GM15510 (cell line): Measurements from ENCODE around the gene TMEM163.

Experiments used
- POLR2A ChIP-seq: IDR thresholded peaks from 3 replicates; pipeline ENCODE4 v1.6.1; 2011; ENCODE audit warnings: borderline replicate concordance; ENCODE audit not compliant: insufficient read length; ENCODE audit errors: extremely low read depth

Gene TMEM163

DNA sequence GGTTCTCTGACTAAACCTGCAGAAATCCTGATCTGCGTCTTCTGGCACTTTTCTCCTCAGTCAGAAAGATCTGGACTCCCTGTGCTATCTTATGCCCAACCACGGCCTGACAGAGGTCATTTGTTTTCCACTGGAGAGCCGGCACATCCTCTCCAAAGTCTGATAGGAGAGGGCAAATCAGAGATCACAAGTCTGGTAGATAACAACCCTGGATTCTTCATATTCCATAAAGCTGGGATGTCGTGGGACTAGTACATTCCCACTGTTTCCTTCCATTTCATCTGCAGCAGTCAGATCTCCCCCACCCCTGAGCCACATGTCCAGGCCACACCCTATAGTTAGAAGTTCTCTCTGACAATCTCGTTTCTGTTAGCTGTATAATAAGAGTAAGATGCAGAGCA lies 308.0 kb downstream of the TMEM163 start:
- TF ChIP-seq POLR2A, result no peak

- no peak for TF ChIP-seq POLR2A
Observed at GRCh38 chr2:134410006-134410405, 308.8 kb downstream of the TMEM163 start.

DNA sequence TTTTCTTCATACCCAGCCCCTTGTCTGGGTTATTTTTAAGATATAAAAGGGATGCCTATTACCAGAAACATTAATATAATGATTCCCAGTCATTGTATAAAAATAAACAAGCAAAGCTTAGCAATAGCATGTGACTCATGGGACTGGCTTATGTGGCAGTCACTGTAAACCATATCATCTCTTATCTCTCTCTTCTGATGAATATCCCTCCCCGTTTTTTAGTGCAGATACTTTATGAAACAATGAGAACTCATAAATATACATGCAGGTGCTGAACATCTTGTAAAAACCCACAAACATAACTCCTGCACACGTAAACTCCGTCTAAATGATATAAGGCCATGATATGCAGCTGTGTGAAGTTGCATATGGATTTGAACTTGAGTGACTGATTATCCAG lies 310.0 kb downstream of the TMEM163 start:
- no peak for TF ChIP-seq POLR2A

GRCh38 chr2:134408386-134408785 lies 310.4 kb downstream of the TMEM163 start:
- no peak for TF ChIP-seq POLR2A

- no peak for TF ChIP-seq POLR2A
Observed at GRCh38 chr2:134407154-134407890, 311.5 kb downstream of the TMEM163 start.

DNA sequence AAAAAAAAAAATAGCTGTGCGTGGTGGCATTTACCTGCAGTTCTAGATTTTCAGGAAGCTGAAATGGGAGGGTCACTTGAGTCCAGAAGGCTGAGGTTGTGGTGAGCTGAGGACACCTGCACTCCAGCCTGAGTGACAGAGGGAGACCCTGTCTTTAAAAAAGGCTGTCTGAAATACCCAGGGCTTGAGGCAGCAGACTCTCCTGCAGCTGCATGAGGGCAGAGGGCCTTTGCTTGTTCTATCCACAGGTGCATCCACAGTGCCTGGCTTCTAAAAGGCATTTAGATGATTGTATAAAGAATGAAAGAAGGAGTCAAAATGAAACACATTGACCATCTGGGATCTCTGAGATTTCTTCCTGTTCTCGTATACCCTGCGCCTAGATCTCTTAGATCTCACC lies 312.1 kb downstream of the TMEM163 start:
- no peak for TF ChIP-seq POLR2A

DNA sequence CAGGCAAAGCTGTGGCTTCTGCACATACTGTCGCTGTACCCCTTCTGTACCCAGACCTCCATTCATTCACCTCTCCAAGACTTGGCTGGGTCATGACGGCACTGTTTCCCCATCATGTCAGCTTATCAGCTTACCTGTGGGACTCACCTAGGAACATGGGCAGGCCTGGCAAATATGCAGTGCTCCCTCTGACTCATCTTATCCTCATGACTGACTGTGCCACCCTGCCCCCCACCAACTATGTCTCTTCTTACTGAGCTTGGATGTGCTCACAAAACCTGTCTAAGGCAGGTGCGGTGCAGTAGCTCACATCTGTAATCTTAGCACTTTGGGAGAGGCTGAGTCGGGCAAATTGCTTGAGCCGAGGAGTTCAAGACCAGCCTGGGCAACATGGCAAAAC lies 312.5 kb downstream of the TMEM163 start:
- no peak for TF ChIP-seq POLR2A
